GM21423 (cell line): ENCODE data around the gene MAST3.

ENCODE experiments used
- ATAC-seq: cut with Tn5 transposase; IDR thresholded peaks from one replicate; pipeline ENCODE4 v1.9.1; 2021; ENCODE audit warnings: mild to moderate bottlenecking, moderate library complexity; ENCODE audit not compliant: unreplicated experiment

MAST3 gene

DNA sequence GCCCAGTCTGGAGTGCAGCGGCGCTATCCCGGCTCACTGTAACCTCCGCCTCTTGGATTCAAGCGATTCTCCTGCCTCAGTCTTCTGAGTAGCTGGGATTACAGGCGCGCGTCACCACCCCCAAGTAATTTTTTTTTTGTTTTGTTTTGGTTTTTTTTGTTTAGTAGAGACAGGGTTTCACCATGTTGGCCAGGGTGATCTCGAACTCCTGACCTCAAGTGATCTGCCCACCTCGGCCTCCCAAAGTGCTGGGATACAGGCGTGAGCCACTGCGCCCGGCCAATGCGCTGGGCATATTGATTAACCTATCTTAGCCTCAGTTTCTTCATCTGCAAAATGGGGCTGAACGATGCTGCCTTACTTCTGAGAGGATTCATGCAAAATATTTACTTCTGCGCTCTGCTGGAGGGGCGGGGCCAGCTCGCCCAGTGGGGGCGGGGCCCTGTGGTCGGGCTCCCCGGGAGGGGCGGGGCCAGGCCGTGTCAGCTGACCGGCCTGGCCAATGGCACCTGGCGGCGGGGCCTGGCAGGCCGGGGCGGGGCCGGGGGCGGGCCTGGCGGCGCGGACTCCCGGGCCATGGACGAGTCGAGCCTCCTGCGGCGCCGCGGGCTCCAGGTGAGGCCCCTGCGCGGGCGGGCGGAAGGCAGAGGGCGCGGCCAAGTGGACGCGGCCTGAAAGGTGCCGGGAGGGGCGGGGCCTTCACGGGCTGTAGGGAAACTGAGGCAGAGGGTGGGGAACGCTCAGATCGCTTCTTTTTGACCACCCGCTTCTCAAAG is at the start of gene MAST3:
MAST3 (plus strand) TSS at position 562 of the 776 bp plus-strand sequence; CDS start at position 577, 15 bp downstream.
- peak; percentile 64 for ATAC-seq

DNA sequence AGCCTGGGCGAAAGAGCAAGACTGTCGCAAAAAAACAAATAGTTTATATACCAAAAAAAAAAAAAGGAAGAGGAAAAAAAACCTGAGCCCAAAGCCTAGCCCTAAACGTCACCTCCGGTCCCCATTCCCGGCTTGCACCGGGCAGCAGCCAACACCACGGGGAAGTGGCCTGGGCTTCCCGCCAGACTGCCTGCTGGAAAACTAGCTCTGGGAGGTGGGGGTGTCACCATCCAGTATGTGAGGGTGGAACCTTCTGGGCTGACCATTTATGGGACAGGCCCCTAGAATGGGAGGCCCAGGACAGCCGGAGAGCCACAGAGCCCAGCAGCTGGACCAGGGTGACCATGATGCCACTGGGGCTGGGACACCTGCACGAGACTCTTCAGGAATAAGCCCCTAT is 48.2 kb upstream of the MAST3 start:
- ATAC-seq = no peak

- no peak for ATAC-seq
Measured at GRCh38 chr19:18051887-18052286, 45.7 kb upstream of the MAST3 start.

DNA sequence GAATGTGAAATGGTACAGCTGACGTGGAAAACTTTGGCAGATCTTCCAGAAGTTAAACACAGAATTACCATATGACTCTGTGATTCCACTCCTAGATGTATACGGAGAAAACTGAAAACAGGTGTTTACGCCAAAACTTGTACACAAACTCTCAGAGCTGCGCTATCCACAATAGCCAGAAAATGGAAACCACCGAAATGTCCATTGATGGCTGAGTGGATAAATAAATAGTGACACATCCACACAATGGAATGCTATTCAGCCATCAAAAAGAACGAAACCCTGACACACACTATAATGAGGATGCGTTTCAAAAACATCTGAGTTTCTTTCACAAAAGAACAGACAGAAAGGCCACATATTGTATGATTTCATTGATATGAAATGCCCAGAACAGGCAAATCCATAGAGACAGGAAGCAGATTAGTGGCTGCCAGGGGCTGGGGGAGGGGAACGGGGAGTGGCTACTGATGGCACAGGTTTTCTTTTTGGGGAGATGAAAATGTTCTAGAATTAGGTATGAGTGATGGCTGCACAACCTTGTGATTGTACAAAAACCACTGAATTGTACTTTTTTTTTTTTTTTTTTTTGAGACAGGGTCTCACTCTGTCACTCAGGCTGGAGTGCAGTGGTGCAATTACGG is 43.9 kb upstream of the MAST3 start:
- no peak for ATAC-seq

DNA sequence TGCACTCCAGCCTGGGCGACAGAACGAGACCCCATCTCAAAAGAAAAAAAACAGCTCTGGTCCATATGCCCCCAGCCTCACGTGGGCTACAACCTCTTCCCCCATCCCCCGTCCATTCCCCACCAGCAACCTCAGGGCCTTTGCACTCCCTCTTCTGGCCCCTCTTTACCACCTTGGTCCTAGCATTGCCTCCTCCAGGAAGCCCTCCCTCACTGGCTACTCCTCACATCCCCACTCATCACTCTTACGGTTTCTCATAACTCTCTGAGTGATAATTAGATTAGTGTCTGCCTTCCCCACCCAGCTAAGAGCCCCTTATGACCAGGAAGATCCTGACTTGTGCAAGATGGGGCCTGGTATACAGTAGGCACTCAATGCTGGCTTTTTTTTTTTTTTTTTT is 41.6 kb upstream of the MAST3 start:
- no peak for ATAC-seq

DNA sequence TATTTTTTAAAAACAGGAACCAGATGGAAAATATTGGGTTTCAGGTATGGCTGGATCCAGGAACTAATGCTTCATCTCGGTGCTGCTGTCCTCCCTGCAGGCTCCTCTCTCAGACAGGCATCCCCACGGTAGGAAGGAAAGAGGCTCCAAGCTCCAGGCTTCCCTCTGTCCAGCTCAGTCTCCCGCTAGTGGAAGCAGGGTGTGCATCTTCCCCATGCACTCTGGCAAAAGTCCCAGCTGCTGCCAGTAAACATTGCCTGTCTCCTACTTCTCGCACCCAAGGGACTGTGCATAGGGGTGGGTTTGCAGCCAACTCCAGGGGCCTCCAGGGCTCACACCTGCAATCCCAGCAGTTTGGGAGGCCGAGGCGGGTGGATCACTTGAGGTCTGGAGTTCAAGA is 40.0 kb upstream of the MAST3 start:
- no peak for ATAC-seq

GRCh38 chr19:18058208-18059009 is 39.2 kb upstream of the MAST3 start:
- ATAC-seq = no peak

DNA sequence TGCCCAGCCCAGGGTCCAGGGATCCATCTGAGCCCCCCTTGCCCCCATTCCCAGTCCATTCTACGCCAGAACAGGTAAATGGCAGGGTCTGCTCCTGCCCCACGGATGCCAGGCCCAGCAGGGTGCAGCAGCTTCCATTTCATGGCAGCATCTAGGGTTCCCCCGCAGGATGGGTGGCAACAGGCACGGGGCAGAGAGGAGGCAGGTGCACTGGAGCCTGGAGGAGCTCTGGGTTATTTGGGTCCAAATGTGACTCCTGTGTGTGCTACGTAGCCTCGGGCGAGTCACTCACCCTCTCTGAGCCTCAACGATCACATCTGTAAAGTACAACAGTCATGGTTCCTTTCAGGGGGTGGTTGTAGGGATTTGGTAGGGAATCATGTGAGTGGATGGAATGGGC is 38.3 kb upstream of the MAST3 start:
- no peak for ATAC-seq

DNA sequence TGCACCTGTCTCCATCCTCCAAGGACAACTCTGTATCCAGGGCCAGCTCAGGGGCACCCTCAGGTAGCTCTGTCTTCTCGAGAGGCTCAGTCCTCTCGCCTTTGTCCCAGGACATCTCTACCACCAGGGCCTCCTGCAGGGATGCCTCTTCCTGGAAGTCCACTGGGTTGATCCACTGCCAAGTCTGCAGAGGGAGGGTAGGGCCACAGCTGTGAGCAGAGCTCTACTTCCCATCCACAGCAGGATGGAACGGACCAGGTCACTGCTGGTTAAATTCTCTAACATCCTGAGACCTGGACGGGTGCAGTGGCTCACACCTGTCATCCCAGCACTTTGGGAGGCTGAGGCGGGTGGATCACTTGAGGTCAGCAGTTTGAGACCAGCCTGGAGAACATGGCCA is 37.7 kb upstream of the MAST3 start:
- no peak for ATAC-seq

GRCh38 chr19:18060472-18060871 is 37.1 kb upstream of the MAST3 start:
- ATAC-seq = no peak

DNA sequence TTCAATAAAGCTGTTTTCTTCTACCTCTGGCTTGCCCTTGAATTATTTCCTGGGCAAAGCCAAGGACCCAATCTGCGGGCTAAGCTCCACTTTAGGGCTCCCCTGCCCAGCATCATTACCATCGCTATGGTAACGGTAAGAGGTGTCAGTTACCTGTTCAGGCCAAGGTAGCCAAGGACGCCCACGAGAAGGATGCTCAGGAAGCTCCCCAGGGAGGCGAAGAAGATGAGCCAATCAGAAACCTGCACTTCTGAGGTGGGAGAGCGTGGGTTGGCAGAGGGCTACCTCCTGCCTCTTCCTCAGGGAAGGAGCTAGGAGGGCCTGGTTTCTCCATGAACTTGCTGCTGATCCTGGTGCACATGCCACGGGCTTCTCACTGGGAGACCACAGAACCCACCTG is 35.5 kb upstream of the MAST3 start:
- ATAC-seq = no peak

- no peak for ATAC-seq
Measured at GRCh38 chr19:18063463-18063862, 34.1 kb upstream of the MAST3 start.

DNA sequence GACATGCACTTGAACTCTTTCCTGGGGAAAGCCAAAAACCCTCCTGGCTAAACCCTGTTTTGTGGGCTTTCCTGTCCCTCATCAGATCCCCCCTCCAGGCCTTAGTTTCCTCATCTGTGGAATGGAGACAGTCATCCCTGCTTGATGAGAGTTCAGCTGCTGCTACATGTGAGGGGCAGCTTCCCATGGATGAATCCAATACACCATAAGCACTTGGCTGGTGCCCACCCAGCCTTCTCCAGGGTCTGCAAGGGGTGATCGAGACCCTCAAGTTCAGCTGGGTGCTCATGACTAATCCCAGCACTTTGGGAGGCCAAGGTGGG is 32.4 kb upstream of the MAST3 start:
- no peak for ATAC-seq

GRCh38 chr19:18068395-18068794 is 29.2 kb upstream of the MAST3 start:
- ATAC-seq = no peak

DNA sequence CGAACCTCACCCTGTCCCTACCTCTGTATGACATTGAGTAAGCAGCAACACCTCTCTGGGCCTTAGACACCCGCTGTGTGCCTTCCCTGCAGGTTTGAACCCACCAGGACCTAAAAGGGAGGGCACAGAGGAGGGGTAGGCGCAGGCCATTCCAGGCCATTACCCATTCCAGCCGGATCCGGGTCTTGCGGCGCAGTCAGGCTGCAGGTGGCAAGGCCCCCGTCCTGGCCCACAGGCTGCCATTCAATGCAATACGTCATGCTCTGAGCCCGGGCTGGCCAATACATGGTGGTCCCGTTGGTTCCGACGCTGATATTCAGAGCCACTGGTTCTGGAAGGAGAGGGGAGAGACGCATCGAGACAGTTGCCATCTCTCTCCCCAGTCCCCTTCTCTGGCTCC is 28.2 kb upstream of the MAST3 start:
- ATAC-seq = no peak

- no peak for ATAC-seq
Measured at GRCh38 chr19:18070181-18070580, 27.4 kb upstream of the MAST3 start.

GRCh38 chr19:18072335-18072734 is 25.2 kb upstream of the MAST3 start:
- ATAC-seq = no peak

DNA sequence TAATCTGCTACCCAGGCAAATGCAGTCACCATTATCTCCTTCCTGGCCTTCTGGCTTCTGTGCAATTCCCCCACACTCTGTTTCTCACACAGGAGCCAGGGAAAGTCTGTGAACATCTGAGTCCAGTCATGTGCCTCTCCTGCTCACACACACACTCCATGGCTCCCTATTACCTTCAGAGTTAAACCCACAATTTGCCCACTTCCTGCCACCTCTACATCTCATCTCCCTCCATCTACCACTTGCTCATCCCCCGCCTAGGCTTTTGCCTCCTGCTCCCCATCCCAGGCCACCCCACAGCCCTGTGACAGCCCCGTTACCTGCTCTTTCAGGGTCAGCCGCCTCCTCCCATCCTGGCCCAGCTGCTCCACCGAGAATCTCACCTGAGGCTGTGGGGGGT is 24.4 kb upstream of the MAST3 start:
- ATAC-seq = no peak

GRCh38 chr19:18074192-18074591 is 23.4 kb upstream of the MAST3 start:
- no peak for ATAC-seq

- ATAC-seq = no peak
Measured at GRCh38 chr19:18083929-18084684, 13.5 kb upstream of the MAST3 start.
